Stimulated activated CD8-positive, alpha-beta memory T cell treated with anti-CD3 and anti-CD28 coated beads, Interleukin-12 subunit alpha, Interleukin-12 subunit beta, amount 100 ng/mL, for 24 hours (primary cell): ENCODE results near the gene LRCH1.

Experiments used
- DNase-seq: peaks from one replicate; pipeline ENCODE4 v3.0.0-alpha.2; 2020; ENCODE audit errors: extremely low read depth

LRCH1 gene

DNA sequence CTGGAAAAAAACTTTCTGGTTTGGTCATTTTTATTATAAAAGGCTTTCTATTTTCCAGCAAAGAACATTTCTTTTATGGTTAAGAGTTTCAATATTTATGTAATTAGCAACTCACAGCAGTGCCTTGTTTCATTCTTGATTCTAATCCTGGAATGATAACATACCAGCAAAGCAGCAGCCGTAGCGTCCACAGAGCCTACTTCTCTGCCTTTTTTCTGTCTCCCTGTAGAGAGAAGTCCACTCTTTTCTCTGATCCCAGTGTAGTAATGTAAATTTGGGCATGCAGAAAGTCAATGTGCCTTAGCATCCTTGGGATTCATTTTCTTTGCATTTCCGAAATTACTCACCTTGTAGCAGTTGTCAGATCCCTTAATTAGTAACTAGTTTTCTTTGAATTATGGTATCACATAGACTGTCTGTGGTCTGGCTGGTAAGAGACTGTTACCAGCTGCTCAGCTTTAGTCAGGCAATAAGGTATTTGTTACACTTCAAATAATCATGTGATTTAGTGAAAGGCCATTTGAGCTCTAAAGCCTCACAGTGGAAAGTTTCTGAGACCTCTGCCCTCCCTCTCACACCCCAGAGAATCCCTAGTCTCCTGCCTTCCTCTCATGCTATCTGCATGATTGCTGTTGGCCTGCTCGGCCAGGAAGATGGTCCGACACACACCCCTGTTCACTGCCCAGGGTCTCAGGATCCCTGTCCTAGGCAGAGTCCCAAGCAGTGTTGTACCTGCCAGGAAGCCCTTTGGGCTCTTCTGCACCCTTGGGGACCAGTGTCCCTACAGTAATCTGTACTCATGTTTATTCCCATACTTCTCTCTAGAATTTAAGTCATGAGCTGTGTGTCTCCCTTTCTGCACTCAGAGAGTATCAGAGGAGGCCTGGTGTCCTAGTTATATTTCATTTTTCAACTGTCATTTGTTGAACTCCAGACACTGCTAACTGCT is 86.3 kb downstream of the LRCH1 start:
- no peak for DNase-seq

DNA sequence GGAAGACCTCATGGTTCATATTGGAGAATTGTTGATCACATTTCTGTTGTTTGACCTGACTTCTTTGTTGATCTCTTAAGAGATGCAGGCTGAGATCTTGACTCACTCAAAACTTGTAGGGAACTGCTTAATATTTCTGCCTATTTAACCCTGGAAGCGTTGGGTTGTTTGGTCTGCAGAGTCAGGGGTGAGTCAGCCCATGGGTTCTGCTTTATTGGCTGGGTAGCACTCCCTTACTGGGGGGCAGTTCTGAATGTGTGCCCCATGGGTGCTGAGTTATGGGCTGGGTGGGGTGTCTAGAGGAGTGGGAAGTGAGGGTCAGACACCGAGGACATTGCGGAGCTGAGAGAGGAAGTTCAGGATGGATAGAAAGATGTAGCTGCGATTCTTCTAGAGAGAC is 87.9 kb downstream of the LRCH1 start:
- no peak for DNase-seq

DNA sequence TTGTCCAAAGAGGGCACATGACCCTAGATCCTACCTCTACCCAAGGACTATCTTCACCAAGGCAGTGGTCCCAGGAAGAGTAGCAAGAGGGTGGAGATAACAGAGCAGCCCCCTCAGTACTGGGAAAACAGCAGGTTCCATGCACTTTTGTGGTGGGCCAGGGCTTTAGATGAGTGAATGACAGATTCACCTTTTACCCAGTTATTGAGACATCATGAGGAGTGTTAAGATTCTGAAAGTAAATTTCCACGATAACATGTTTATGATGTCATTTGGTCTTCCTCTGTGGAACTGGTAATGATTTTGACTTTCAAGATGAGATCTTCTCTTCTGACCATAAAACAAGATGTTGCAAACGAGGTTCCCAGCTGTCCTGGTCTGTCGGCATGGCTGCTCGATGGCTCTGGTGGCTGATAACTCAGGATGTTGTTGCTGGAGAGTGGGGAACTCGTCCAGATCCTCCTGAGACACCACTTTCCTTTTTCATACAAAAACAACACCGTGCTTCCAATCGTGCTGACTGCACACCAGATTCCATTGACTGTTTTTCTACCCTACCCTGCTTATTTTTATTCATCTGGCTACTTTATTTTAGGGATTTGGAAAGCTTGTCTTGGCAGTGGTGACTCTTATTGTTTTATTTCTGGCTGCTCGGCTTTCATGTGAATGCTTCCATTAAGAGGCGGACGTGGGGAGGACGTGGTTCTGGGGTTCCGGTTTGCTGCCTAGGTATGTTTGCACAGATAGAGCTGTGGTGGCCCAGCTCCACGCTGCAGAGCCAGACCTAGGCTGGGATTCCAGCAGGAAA is 88.5 kb downstream of the LRCH1 start:
- no peak for DNase-seq

DNA sequence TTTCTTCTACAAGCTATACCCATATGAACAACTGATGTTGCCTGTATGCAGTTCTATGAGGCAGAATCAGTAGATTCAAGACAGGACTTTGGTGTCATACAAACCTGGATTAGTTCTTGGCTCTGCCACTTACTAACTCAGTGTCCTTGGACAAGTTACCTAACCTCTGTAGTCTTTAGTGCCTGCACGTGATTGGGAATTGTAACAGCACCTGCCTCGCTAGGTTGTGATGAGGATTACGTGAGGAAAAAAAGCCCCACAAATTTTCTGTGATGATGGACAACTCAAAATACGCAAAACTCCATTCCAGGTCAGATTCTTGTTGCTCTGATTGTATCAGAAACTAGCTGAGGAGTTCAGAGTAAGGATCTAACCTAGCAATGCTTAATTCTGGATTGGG is 89.3 kb downstream of the LRCH1 start:
- DNase-seq = no peak

DNA sequence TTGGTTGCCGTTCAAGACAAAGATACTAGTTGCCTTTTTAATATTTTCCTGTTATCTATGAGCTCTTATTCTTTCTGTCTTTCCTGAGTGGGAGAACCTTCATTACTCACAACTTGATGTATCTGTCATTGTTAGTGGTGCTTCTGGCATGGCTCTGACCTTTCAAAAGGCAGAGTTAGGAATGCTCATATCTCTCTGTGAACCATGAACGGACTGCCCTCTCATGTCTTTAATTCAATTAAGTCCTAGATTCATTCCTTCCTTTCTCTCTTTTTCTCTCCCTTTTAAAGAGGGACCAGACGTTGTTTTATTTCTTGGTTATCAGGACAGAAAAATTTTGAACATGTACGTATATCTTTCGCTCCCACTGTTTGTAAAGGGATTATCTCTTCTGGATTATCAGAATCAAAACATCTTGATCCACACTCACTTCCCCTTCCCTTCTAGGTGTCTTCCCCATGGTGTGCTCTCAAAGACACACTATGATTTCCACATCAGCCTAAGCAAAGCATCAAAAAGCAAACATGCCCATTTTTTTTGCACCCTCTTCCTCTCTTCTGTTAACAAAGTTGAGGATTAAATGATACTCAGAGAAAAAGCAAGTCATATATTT is 90.3 kb downstream of the LRCH1 start:
- DNase-seq = no peak

DNA sequence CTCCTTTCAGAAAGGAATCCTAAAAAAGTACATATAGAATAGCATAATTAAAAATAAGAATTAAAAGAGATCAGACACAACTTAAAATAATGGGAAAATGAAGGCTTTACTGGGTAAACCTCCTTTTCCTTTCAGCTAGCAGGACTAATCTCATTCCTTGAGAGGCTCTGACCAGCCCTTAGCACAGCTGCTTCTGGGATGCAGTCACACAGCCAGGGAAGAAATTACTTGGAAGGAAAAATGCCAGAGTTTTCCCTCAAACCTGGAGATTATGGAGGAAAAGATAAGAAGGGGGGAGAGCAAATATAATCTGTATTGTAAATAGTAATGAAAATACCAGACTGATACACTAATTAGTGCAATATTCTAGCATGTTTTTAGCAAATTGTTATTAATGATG is 91.8 kb downstream of the LRCH1 start:
- no peak for DNase-seq

DNA sequence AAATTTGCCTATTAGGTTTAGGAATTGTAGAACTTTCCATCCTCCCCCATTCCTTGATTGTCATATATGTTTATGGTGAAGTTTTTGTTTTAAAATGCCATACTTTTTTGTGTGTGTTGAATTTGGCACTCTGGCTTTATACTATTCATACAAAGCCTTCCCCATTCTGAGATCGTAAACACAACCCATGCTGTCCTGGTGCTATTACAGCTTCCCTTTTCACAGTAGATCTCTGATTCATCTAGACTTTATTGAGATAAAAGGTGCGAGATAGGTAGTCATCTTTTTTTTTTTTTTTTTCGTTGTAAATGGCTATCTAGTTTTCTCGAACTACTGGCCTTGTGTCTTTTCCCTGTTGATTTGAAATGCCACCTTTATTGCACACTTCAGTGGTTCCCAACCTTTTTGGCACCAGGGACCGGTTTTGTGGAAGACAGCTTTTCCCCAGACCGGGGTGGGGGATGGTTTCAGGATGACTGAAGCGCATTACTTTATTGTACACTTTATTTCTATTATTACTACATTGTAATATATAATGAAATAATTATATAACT is 94.6 kb downstream of the LRCH1 start:
- DNase-seq = no peak

DNA sequence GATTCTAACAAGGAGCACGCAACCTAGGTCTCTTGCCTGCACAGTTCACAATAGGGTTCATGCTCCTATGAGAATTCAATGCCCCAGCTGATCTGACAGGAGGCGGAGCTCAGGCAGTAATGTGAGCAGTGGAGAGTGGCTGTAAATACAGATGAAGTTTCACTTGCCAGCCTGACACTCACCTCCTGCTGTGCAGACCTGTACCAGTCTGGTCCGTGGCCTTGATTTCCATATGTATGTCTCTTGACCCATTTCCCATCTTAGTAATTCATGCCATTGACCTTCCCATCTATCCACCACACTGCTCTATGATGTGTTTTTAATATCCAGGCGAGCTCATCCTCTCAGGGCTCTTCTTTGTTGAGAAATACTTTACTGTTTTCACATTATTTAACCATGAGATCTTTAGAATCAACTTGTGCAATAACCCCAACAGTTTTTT is 95.2 kb downstream of the LRCH1 start:
- no peak for DNase-seq

DNA sequence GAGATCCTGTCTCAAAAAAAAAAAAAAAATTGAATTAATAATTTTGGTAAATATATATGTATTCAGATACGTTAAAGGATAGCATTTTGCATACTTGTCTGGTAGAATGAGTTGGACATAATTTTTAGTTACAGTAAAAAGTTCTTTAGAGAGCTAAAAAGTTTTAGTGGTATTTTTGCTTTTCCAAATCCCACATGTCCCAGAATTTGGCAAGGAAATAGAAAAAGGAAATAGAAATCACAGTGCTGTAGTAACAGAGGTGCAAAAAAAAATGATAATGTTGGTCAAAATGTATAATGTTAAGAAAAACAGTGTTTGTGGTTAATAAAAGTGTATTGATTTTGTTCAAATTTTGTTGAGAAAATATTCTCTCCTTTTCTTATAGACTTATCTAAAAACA is 96.8 kb downstream of the LRCH1 start:
- DNase-seq = no peak

DNA sequence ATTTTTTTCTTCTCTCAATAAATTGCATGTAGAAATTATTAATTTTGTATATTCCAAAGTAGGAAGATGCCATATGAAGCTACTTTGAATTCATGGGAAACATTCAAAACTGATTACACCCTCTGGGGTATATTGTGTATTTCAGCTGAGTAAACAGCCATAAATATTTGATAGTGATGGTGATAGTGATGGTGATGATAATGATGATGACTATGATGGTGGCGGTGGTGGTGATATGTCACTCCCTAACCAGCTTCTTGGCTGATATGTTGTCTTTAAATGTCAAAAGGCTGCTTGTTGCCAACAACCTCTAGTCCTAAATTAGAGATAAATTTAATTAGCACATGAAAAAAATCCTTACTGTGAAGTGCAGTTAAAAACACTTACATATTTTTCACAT is 102.0 kb downstream of the LRCH1 start:
- no peak for DNase-seq

DNA sequence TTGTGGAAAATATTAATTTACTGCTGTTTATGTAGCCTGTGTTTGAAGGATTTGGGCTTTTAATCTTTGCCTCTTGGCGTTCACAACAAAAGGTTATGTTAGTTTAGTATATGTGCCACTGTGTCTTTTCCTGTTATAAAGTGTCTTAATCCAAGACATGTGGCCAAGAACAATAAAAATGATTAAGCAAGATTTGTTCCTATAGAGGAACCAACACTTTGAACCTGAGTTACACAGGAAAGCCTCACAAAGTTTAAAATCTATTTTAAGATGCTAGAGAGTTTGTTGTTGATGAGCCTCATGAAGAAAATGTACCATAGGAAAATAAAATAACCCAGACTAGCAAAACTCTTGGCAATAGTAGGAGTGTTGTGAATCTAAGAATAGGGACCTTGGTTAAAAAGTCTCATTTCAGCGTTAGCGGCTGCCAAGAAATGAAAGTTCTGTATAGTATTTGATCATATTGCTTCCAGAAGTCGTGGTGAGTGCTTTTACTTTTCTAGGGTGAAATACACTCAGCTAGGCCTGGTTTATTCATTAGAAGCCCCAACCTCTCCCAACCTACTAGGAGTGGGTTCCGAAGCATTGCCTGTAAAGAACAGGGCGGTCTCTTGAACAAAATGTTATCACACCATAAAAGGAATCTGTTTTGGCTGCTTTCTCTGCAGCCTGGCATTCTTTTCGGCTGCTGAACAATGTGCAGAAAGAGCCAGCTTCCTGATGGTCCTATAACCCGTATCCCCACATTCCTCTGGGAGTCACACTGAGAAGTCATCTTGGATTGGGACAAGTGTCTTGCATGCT is 102.6 kb downstream of the LRCH1 start:
- no peak for DNase-seq

DNA sequence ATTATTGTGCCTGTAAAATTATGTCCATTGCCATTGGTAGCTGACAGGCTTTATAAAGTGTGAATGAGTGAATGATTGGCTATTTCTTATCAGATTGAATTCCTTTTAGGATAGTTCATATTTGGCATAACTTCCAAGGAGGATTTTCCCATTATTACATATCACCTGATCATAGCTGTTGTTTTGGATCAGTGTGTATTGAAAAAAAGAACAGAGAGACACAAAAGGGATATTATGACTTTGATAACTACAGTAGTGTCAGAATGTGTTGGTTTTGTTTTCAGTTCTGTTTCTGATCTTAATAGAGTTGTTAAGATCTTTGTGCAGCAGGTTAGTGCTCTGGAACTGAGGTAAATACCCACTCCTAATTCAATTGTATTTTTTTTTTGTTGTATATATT is 103.8 kb downstream of the LRCH1 start:
- no peak for DNase-seq

DNA sequence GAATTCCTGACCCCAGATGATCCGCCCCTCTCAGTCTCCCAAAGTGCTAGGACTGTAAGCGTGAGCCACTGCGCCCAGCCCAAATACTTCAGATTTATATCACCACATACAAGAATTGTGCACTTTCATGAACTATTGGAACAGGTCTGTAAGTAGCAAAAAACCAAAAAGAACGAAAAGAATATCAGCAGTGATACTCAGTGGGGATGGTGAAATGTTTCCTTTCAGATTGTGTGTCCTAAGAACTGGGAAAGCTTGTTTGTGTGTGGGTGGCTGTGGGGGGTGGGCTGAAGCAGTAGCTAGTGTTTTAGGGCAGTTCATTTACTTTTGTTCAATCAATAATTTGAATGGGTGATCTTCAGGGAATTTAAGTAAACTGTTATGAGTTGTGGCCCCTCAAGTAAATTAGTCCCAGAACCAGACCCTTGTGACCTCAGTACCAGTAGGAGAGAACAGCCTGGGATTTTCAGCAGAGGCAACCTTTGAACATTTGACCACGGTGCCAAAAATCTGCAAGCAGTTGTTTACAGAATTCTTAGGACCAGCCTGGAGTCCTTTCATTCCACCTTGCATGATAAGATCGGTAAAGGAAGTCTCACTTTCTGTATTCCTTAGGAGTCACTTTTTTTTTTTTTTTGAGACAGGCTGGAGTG is 106.6 kb downstream of the LRCH1 start:
- no peak for DNase-seq

DNA sequence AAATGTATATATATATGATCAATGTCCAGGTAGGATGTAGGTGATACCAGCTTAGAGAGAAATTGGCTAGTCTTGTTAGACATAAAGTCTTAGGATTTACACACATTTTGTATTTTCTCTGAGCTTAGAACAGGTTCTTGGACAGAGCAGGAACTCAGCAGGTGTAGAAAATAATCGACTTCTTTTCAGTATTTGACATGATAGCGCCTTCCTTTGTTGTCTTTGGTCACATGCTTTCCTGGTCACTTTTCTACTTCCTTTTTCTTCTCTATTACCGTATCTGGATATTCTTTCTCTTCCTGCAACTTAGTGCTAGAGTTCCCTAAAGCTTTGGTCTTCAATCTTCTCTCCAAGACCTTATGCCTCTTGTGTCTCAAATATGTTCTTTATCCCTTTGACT is 107.4 kb downstream of the LRCH1 start:
- no peak for DNase-seq

DNA sequence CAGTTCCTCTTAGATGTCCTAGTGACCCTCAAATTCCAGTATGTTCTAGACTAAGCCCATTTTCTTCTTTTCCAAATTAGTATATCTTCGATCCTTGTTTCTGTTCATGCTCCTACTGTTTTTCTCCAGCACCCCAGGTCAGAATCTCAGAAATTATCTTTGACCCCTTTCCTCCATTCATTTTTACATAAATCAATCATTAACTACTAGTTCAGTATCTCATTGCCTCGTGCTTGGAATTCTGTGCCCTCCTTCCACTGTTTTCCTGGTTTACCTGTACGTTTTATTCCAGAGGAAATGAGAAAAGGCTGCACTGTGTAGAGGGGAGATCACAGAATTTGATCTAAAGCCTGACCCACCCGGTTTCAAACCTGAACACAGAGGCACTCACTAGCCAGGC is 107.9 kb downstream of the LRCH1 start:
- DNase-seq = no peak

DNA sequence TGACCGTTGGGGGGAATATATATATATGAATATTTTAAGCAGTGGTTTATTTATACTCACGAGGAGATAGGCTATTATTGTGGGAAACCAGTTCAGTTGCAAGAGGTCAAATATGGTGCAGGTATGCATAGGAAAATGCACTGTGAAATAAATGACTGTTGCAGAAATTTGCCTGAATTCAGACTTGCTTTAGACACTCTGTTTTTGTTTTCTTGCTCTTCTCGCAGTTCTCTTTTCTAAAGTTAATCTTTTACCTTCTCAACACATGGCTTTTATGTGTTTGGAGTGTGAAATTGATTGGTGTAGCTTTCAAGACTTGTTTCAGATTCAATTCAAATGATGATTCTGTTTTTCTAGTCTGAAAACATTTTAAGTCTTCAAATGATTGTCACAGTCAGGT is 109.7 kb downstream of the LRCH1 start:
- no peak for DNase-seq

DNA sequence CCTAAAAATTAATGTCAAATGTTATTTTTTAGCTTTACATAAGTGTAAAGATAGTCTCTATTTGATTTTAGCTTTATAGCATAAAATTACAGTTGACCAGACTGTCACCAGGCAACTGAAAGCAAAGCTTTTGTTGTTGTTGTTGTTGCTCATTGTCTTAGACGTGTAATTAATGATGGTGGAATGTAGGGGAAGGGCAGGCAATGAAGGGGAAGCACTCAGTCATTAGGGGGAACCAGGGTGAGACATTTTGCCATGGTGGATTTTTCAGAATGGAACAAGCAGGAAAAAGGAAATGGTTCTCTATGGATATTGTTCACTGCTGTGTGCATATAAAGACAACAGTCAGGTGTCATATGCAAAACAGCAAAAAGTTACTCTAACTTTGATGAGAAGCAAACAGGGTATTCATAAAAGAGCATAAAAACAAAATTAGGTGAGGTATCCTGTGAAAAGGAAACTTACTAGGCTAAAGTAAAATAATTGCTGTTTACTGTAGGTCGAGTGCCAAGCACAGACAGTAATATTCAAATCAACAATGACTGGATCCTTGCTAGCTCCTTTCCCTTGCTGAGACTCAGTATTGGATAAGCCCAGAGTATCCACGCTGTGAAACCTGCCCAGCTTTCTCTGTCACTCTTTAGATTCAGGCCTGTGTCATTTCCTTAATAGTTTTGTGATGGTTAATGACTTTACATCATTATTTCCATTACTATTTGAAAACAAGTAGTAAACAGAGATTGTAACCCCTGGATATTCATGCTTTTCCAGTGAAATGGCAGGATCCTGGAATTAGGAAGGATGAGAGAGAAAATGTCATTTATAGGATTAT is 110.5 kb downstream of the LRCH1 start:
- DNase-seq = no peak

DNA sequence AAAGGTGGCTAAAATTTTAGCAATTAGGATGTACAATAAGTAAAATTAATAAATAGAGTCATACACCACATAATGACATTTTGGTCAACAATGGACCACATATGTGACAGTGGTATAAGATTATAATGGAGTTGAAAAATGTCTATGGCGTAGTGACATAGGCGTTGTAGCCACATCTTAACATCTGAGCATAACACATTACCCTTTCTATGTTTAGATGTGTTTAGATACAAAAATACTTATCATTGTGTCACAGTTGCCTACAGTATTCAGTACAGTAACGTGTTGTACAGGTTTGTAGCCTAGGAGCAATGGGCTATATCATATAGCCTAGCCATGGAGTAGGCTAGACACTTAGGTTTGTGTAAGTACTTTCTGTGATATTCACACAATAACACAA is 111.2 kb downstream of the LRCH1 start:
- no peak for DNase-seq

DNA sequence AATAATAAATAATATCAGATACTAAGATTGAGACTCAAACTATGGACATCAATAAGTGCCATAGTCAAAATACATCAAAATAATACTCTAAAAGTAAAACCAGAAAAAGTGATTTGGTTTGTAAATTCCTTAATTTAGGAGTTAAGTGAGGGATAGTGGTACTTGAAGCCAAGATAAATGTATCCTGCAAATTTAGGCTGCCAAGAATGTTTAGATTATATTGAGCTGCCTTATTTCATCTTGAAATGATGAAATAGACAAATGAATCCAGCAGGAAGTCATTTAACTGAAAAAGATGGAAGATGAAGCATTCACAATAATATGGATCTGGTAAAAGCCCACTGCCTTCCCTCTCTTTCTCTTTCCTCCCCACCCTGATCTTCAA is 112.3 kb downstream of the LRCH1 start:
- DNase-seq = no peak
